WI38 (cell line): ENCODE measurements around the gene ENHO.
A peak's percentile ranks its signal among the peaks of the same experiment; 100 is the strongest.

Source experiments
- H3K4me3 ChIP-seq: 2 replicates; pipeline ENCODE4 v1.5.1; 2011; ENCODE audit warnings: low read depth, mild to moderate bottlenecking, control low read depth, low read length
- CTCF ChIP-seq: IDR thresholded peaks from 2 replicates; pipeline ENCODE4 v1.5.1; 2012; ENCODE audit warnings: low read depth, mild to moderate bottlenecking, control low read depth, low read length

The ENHO gene

GRCh38 chr9:34550681-34551270, 28.0 kb upstream of the ENHO start:
- no peak for TF ChIP-seq CTCF
- no peak overlapping the region for H3K4me3 ChIP-seq

- no peak overlapping the region for H3K4me3 ChIP-seq
- no peak for TF ChIP-seq CTCF
These were observed 27.4 kb upstream of the ENHO start for GRCh38 chr9:34550016-34550680.

GRCh38 chr9:34549407-34549732, 26.6 kb upstream of the ENHO start:
- no peak overlapping the region for H3K4me3 ChIP-seq
- no peak for TF ChIP-seq CTCF

- no peak overlapping the region for H3K4me3 ChIP-seq
- TF ChIP-seq CTCF, result peak; percentile 80
These were observed 25.3 kb upstream of the ENHO start for GRCh38 chr9:34547960-34548611.

- no peak overlapping the region for H3K4me3 ChIP-seq
- TF ChIP-seq CTCF, result peak; percentile 53
These were observed 24.3 kb upstream of the ENHO start for GRCh38 chr9:34546834-34547827.

GRCh38 chr9:34546102-34546833, 23.5 kb upstream of the ENHO start:
- H3K4me3 ChIP-seq, result no peak overlapping the region
- TF ChIP-seq CTCF, result no peak
